ENCODE data around the gene CPN1. TPM values are rescaled to one million over a fixed set of nuclear protein-coding genes. Genes with fewer than 3 reads are reported as not detected.

Gene CPN1
- total and polyA plus RNA-seq, 12 donors = not detected

DNA sequence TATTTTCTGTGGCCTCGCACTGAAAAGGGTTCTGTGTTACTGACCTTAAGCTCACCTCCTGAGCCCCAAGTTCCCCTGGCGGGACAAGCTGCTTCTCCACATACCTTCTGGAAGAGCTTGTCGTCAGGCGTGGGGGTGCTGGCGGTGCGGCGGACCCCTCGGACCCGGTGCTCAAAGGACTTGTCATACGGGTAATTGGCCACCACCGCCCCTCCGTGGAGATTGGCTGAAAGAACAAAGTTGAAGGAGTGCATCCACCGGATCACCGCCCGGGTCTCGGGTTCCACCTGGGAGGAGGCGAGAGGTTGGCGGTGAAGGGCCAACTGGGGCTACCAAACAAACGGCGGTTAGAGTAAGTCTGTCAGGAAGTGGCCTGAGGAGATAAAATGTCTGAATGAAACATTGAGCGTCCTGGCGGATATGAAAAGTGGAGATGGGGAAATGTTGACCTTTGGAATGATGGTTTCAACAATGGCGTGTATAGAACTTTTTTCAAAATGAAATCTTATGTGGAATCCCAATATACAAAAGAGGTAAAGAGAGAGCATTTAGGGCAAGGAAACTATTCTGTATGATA is 16.5 kb downstream of the CPN1 start:
- ATAC-seq (no peak), DNase-seq (no peak)
- WGBS, 2 donors = 33% methylated on average over 23 of the region's 23 CpGs
- intact Hi-C loops (cut with DNase I) = no loop called here
- no peaks in the 10 kb centered on the region for H3K4me1 ChIP-seq
- TF ChIP-seq, protein P1, sequence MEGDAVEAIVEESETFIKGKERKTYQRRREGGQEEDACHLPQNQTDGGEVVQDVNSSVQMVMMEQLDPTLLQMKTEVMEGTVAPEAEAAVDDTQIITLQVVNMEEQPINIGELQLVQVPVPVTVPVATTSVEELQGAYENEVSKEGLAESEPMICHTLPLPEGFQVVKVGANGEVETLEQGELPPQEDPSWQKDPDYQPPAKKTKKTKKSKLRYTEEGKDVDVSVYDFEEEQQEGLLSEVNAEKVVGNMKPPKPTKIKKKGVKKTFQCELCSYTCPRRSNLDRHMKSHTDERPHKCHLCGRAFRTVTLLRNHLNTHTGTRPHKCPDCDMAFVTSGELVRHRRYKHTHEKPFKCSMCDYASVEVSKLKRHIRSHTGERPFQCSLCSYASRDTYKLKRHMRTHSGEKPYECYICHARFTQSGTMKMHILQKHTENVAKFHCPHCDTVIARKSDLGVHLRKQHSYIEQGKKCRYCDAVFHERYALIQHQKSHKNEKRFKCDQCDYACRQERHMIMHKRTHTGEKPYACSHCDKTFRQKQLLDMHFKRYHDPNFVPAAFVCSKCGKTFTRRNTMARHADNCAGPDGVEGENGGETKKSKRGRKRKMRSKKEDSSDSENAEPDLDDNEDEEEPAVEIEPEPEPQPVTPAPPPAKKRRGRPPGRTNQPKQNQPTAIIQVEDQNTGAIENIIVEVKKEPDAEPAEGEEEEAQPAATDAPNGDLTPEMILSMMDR (IDR thresholded peaks at IDR 0.05) = no peak
- no peaks in the 10 kb centered on the region for H3K36me3 ChIP-seq
- peaks cover 0 to 24% (median 13%) of the 10 kb centered on the region in 7 donors for H3K27me3 ChIP-seq
- H3K9me3 ChIP-seq = no peaks in the 10 kb centered on the region
- no peak overlapping the region for H3K4me3 ChIP-seq
- H3K27ac ChIP-seq = no peak overlapping the region

- WGBS, 2 donors = 84 to 89% methylated on average over 1 of the region's 1 CpG
- Histone ChIP-seq H3K27ac (no peak overlapping the region), H3K36me3 (no peaks in the 10 kb centered on the region), H3K4me1 (no peaks in the 10 kb centered on the region), H3K4me3 (no peak overlapping the region), H3K27me3 (peaks cover 0 to 22% (median 13%) of the 10 kb centered on the region in 7 donors), H3K9me3 (peaks cover 0 to 7% (median 0%) of the 10 kb centered on the region in 11 donors)
- intact Hi-C loops (cut with DNase I) = no loop called here
- no peak for ATAC-seq
- TF ChIP-seq, protein P1 (IDR thresholded peaks at IDR 0.05) = no peak
- no peak for DNase-seq
These were observed 20.3 kb downstream of the CPN1 start for GRCh38 chr10:100061401-100061800.

DNA sequence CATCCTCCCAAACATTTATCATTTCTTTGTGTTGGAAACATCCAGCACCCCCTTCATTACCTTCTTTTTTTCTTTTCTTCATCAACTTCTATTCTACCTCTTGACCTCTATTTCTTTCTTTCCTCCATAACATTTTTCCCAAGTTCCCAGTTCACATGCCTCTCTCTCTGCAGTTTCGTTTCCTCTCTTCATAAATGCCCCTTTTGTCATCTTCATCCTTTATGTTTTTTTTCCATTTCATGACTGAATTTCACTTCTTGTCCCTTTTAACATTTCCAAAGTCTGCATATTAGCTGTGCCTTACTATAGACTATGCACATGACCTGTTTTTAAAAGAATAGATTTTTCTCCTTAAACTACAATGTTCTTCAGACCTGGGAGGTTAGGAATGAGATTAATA is 23.7 kb downstream of the CPN1 start:
- 49 to 53% methylated on average over 1 of the region's 1 CpG for WGBS, 2 donors
- intact Hi-C loops (cut with DNase I) = no loop called here

DNA sequence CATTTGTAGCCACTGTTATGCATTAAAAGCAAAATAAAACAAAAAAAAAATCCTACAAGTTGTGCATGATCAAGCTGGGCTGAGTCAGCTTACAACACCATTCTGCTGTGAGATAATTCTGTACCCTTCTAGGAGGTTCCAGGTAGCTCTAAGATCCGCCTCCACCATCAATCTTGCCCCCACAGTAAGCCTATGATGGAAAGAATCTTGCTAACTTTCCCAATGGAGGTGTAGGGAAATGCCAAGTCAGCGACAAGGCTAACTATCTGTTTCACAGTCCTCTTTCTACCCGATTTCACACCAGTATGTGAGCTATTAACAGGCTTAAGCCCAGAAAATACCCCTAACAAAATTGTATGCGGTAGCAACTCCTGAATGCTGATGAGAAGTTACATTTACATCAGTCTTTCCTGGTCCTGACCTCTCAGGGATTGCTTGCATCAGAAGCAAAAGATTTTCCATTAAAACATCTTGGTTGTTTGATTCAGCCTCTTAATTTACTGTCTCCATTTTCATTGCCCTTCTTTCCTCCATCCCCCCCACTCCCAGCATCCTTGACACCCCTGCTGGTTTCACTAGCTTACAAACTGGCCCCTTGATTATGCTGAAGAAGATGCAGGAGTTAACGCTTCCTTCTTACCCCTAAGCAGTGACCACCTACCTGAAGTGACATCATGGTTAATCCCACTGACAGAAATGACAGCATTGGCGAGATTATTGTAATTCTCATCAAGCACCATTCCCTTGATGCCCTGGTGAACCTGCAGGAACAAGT is 27.8 kb downstream of the CPN1 start:
- H3K4me1 ChIP-seq = no peaks in the 10 kb centered on the region
- ATAC-seq (no peak), DNase-seq (no peak)
- TF ChIP-seq, protein P1 (IDR thresholded peaks at IDR 0.05) = no peak
- H3K36me3 ChIP-seq = no peaks in the 10 kb centered on the region
- no peak overlapping the region for H3K27ac ChIP-seq
- WGBS, 2 donors = 31 to 35% methylated on average over 6 of the region's 6 CpGs
- H3K9me3 ChIP-seq = peaks cover 0 to 18% (median 3%) of the 10 kb centered on the region in 11 donors
- peaks cover 0 to 16% (median 9%) of the 10 kb centered on the region in 7 donors for H3K27me3 ChIP-seq
- no peak overlapping the region for H3K4me3 ChIP-seq
- intact Hi-C loops (cut with DNase I) = no loop called here

More for the DNA sequence above, 23.7 kb downstream of the CPN1 start:
- no peaks in the 10 kb centered on the region for H3K36me3 ChIP-seq
- TF ChIP-seq, protein P1 (IDR thresholded peaks at IDR 0.05) = no peak
- H3K27me3 ChIP-seq = peaks cover 0 to 15% (median 9%) of the 10 kb centered on the region in 7 donors
- H3K27ac ChIP-seq = no peak overlapping the region
- no peaks in the 10 kb centered on the region for H3K4me1 ChIP-seq
- no peak for ATAC-seq
- no peak for DNase-seq
- H3K9me3 ChIP-seq = peaks cover 0 to 19% (median 3%) of the 10 kb centered on the region in 11 donors
- no peak overlapping the region for H3K4me3 ChIP-seq
